BLaER1 treated with 17β-estradiol and CSF1 and Interleukin-3, amounts not matched to agents 10 nM and 100 nM (cell line): ENCODE data around the gene LPP.
A peak's percentile ranks its signal among the peaks of the same experiment; 100 is the strongest.

ENCODE experiments used
- H3K27ac ChIP-seq, 11 experiments: shearing (Covaris generic); formaldehyde crosslinking; 2 replicates each; pipeline ENCODE4 v1.8.1; 2022
- H3K27me3 ChIP-seq, 11 experiments: shearing (Covaris generic); formaldehyde crosslinking; 2 replicates each; pipeline ENCODE4 v1.8.1; 2022
- H3K36me3 ChIP-seq, 11 experiments: shearing (Covaris generic); formaldehyde crosslinking; 2 replicates each; pipeline ENCODE4 v1.8.1; 2022
- H3K4me1 ChIP-seq, 10 experiments: shearing (Covaris generic); formaldehyde crosslinking; 2 replicates each; pipeline ENCODE4 v1.8.1; 2022
- H3K4me2 ChIP-seq, 11 experiments: shearing (Covaris generic); formaldehyde crosslinking; 2 replicates each; pipeline ENCODE4 v1.8.1; 2022
- H3K4me3 ChIP-seq, 10 experiments: shearing (Covaris generic); formaldehyde crosslinking; 2 replicates each; pipeline ENCODE4 v1.8.1; 2022
- H3K9ac ChIP-seq, 11 experiments: shearing (Covaris generic); formaldehyde crosslinking; 2 replicates each; pipeline ENCODE4 v1.8.1; 2022
- H3K9me3 ChIP-seq, 11 experiments: shearing (Covaris generic); formaldehyde crosslinking; replicated peaks in 1 of 11; 2 replicates each; pipeline ENCODE4 v1.8.1; 2022
- H4K20me1 ChIP-seq, 11 experiments: shearing (Covaris generic); formaldehyde crosslinking; 2 replicates each; pipeline ENCODE4 v1.8.1; 2022
- Cebpa-rat ChIP-seq, 11 experiments: shearing (Covaris generic); IDR thresholded peaks; 2 replicates each; pipeline ENCODE4 v1.8.1; 2022

The LPP gene

DNA sequence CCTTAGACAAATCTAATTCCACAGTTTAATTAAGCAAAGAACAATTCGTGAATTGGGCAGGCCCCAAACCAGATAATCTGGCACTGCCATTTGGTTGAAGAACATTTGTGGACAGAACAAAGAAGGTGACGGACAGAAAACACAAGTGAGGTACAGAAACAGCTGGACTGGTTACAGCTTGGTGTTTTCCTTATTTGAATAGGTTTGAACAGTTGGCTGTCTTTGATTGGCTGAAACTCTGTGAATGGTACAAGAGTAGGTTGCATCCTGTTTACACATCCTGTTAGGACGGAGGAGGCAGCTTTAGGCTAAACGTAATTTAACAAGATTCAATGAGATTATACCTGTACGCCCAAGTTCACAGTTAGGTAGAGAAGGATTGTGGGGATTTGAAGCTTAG is 114.4 kb downstream of the LPP start:
- H3K27me3 ChIP-seq = no peaks in the 10 kb centered on the region
- TF ChIP-seq Cebpa-rat (IDR thresholded peaks at IDR 0.05) = no peak
- H3K9me3 ChIP-seq = no peaks in the 10 kb centered on the region
- H3K4me3 ChIP-seq = no peak overlapping the region
- peaks cover 0 to 22% (median 12%) of the 10 kb centered on the region in 11 experiments; a peak in 9 of 22 replicates for H3K36me3 ChIP-seq
- peaks cover 0 to 10% (median 0%) of the 10 kb centered on the region in 11 experiments; a peak in 1 of 22 replicates for H4K20me1 ChIP-seq
- H3K27ac ChIP-seq = no peak overlapping the region
- no peak overlapping the region for H3K9ac ChIP-seq
- H3K4me1 ChIP-seq = peaks cover 5 to 93% (median 31%) of the 10 kb centered on the region in 10 experiments; a peak in 17 of 20 replicates
- H3K4me2 ChIP-seq = no peak overlapping the region

DNA sequence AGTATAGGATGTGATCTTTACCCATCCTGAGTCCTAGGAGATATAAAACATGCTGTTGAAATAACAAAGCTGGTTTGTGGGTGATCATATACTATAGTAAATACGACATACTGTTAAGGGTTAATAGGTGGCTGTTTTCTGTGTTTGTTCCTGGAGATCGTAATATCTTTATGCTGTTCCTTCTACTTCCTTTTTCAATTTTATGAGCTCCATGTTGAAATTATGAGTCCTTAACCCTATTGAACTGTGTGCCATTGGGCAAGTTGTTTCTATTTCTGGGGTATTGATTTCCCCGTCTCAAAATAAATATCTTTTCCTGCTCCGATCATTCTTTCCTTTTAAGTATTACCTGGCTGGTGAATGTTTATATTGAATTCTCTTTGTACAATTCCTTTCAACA is 115.1 kb downstream of the LPP start:
- H3K27me3 ChIP-seq = no peaks in the 10 kb centered on the region
- no peak overlapping the region for H3K4me3 ChIP-seq
- H3K9me3 ChIP-seq = no peaks in the 10 kb centered on the region
- peaks cover 5 to 92% (median 31%) of the 10 kb centered on the region in 10 experiments; a peak in 17 of 20 replicates for H3K4me1 ChIP-seq
- H3K27ac ChIP-seq = no peak overlapping the region
- peak overlapping the region in 2 of 11 experiments; percentile 5 to 65; a peak in 2 of 22 replicates for H3K4me2 ChIP-seq
- TF ChIP-seq Cebpa-rat (IDR thresholded peaks at IDR 0.05) = no peak
- peaks cover 0 to 22% (median 12%) of the 10 kb centered on the region in 11 experiments; a peak in 9 of 22 replicates for H3K36me3 ChIP-seq
- no peak overlapping the region for H3K9ac ChIP-seq
- H4K20me1 ChIP-seq = peaks cover 0 to 5% (median 0%) of the 10 kb centered on the region in 11 experiments; a peak in 1 of 22 replicates

DNA sequence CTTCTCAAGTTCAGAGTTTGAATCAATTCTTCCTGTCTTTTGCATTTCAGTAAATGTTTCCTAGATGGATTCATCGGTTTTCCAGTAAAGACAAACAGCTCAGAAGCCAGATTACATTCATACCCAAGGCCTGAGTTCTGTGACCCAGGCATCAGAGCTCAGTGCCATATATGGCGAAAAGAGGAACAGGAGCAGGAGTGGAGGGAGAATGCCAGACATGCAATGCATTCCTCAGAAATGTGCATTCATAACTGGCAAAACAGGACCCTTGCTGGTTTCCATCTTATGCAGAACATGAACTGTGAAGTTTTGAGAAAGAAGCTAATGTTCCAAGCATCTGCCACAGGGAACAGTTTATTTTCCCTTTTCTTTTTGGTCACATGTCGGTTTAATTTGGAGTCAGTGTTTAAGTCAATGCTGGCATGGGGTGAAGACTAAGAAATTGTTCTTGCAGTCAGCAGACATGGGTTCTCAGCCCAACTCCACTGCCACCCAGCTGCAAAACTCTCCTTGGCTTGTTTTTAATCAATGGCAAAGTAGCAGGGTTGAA is 116.5 kb downstream of the LPP start:
- Histone ChIP-seq H3K4me2 (peak overlapping the region in 5 of 11 experiments; percentile 23 to 71 (median 65); a peak in 9 of 22 replicates), H3K27ac (peak overlapping the region in 3 of 11 experiments; percentile 17 to 37 (median 34); a peak in 5 of 22 replicates), H3K9ac (no peak overlapping the region; a peak in 1 of 22 replicates), H3K36me3 (peaks cover 0 to 22% (median 14%) of the 10 kb centered on the region in 11 experiments; a peak in 9 of 22 replicates), H3K4me1 (peaks cover 5 to 83% (median 24%) of the 10 kb centered on the region in 10 experiments; a peak in 15 of 20 replicates), H3K27me3 (no peaks in the 10 kb centered on the region), H4K20me1 (no peaks in the 10 kb centered on the region; a peak in 1 of 22 replicates), H3K9me3 (no peaks in the 10 kb centered on the region), H3K4me3 (no peak overlapping the region)
- TF ChIP-seq Cebpa-rat (IDR thresholded peaks at IDR 0.05) = no peak

DNA sequence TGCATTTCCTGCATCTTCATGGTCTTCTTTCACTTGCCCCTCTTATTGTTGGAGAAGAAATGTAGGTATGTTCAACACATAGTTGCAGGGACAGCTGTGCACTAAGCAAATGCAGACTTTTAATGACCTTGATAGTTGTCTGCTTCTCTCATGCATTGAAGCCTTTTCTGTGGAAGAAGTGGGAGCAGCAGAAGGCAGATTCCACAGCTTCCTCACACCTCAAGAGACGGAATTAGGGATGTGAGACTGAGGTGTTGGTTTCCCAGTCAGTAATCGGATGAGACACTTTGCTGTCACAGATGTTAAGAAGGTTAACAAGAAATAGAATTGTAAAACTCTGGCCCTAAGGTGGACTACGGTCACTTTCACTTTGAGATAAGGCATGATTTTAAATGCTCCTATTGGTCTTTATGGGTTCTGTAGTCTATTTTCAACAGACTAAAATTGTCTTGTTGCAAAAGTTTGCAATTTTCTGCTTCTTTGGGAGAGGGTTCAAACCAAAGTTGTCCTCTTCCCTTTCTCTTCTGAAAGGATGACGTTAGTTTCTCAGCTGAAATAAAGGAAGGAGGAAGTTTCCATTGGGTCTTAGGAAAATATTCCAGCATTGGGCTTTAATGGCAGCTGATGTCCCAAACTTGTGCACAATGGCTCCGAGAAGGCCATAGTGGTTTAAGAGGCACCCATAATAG is 117.4 kb downstream of the LPP start:
- TF ChIP-seq Cebpa-rat (IDR thresholded peaks at IDR 0.05) = no peak
- no peaks in the 10 kb centered on the region; a peak in 2 of 22 replicates for H4K20me1 ChIP-seq
- H3K36me3 ChIP-seq = peaks cover 0 to 26% (median 14%) of the 10 kb centered on the region in 11 experiments; a peak in 10 of 22 replicates
- no peak overlapping the region for H3K9ac ChIP-seq
- H3K9me3 ChIP-seq = no peaks in the 10 kb centered on the region
- H3K4me2 ChIP-seq = peak overlapping the region in 5 of 11 experiments; percentile 23 to 71 (median 65); a peak in 9 of 22 replicates
- H3K27me3 ChIP-seq = no peaks in the 10 kb centered on the region
- H3K4me1 ChIP-seq = peaks cover 5 to 74% (median 24%) of the 10 kb centered on the region in 10 experiments; a peak in 15 of 20 replicates
- no peak overlapping the region for H3K4me3 ChIP-seq
- peak overlapping the region in 3 of 11 experiments; percentile 2 to 67 (median 64); a peak in 3 of 22 replicates for H3K27ac ChIP-seq

DNA sequence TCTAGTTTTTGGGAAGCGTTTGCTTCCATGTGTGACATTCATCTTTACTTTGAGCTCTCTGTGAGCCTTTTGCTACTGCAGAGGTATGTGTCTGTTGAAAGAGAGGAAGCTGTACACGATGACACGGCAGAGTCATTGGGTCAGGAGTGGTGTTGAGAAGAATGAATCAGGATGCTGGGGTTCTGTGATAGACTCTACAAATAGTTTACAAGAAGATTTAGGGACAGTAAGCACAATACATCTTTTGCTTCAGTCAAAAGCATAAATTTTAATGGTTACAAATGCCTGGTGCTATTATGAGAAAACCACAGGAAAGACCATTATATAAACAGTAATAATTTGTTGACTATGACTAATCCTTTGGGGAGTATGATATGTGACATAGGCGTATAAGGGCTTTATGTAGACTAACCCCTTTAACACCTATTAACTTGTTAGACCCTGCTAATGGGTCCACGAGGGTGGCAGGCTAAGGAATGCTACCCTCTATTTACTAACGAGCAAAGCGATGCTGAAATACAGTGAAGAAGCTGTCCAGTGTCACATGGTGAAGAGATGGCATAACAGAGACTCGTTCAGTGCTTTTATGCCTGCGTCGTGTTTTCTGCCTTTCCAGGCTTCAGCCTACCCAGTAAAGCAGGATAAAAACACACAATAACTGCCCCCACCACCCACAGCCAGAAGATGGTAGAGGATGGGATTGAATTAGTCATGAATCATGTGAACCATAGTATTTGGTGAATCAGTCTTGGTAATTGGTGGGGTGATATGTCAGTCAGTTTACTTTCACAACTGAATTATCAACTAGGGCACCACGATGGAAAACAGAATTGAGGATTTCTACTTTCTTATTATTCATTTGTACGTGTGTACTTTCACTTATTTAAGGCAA is 118.8 kb downstream of the LPP start:
- H3K4me3 ChIP-seq = no peak overlapping the region
- peak overlapping the region in 4 of 11 experiments; percentile 39 to 67 (median 57); a peak in 7 of 22 replicates for H3K27ac ChIP-seq
- no peaks in the 10 kb centered on the region for H3K27me3 ChIP-seq
- no peak overlapping the region for H3K9ac ChIP-seq
- no peaks in the 10 kb centered on the region for H3K9me3 ChIP-seq
- peaks cover 0 to 32% (median 7%) of the 10 kb centered on the region in 11 experiments; a peak in 11 of 22 replicates for H3K36me3 ChIP-seq
- TF ChIP-seq Cebpa-rat (IDR thresholded peaks at IDR 0.05) = no peak
- no peaks in the 10 kb centered on the region; a peak in 2 of 22 replicates for H4K20me1 ChIP-seq
- peaks cover 5 to 63% (median 24%) of the 10 kb centered on the region in 10 experiments; a peak in 15 of 20 replicates for H3K4me1 ChIP-seq
- H3K4me2 ChIP-seq = peak overlapping the region in 9 of 11 experiments; percentile 4 to 71 (median 37); a peak in 15 of 22 replicates

DNA sequence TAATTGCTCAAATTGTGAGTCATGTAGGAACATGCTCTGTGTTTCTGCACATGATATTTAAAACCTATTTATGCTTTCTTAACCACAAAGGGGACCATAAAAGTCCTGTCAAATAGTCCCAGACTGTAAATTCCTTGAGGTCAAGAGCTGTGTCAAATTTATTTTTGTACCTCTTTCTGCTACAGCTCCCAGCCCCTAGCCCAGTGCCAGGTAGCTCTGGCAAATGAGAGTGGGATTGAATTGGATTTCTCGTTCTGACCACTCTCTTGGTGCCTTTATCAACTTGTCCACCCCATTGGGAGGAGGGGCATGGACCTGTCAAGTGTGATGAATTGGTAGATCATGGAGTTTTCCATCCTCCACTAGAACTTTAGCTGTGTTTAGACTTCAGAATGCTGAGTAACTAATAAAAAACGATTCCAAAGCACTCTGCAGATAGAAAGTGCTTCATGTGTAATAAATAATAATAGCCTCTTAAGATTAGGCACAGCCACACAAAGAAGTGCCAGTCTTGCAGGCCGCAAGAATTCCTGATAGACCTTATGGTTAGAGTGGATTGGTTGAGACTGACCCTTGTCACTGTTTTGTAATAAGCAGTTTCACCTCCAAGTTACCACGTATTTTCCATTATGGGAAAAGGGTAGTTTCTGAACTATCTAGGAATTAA is 120.4 kb downstream of the LPP start:
- Histone ChIP-seq H3K9me3 (no peaks in the 10 kb centered on the region), H3K27me3 (no peaks in the 10 kb centered on the region), H3K9ac (no peak overlapping the region), H3K36me3 (peaks cover 0 to 37% (median 8%) of the 10 kb centered on the region in 11 experiments; a peak in 10 of 22 replicates), H3K27ac (no peak overlapping the region), H4K20me1 (peaks cover 0 to 5% (median 0%) of the 10 kb centered on the region in 11 experiments; a peak in 2 of 22 replicates), H3K4me1 (peaks cover 5 to 53% (median 24%) of the 10 kb centered on the region in 10 experiments; a peak in 15 of 20 replicates), H3K4me3 (no peak overlapping the region), H3K4me2 (0 out of 22 replicates have a peak overlapping the region, but pooled peaks of 2 of the 11 experiments have one; percentile 0 to 1)
- TF ChIP-seq Cebpa-rat (IDR thresholded peaks at IDR 0.05) = no peak

DNA sequence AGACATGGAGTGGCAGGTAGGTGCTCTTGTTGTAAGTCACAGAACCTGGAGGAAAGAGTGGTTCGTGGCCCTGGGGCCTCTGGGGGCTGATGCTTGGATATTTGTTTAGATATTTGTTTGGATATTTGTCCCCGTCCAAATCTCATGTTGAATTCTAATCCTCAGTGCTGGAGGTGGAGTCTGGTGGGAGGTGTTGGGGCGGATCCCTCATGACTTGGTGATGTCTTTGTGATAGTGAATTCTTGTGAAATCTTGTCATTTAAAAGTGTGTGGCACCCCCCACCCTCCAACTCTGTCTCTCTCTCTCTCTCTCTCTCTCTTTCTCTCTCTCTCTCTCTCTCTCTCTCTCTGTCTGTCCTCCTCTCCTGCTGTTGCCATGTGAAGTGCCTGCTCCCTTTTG is 122.4 kb downstream of the LPP start:
- Histone ChIP-seq H4K20me1 (peaks cover 0 to 5% (median 0%) of the 10 kb centered on the region in 11 experiments; a peak in 2 of 22 replicates), H3K9ac (no peak overlapping the region), H3K27me3 (no peaks in the 10 kb centered on the region), H3K27ac (no peak overlapping the region), H3K4me3 (no peak overlapping the region), H3K36me3 (peaks cover 0 to 48% (median 8%) of the 10 kb centered on the region in 11 experiments; a peak in 10 of 22 replicates), H3K9me3 (no peaks in the 10 kb centered on the region), H3K4me2 (no peak overlapping the region), H3K4me1 (peaks cover 5 to 33% (median 16%) of the 10 kb centered on the region in 10 experiments; a peak in 15 of 20 replicates)
- no peak for TF ChIP-seq Cebpa-rat (IDR thresholded peaks at IDR 0.05)
